ENCODE data around the gene GSTO2.

DNA sequence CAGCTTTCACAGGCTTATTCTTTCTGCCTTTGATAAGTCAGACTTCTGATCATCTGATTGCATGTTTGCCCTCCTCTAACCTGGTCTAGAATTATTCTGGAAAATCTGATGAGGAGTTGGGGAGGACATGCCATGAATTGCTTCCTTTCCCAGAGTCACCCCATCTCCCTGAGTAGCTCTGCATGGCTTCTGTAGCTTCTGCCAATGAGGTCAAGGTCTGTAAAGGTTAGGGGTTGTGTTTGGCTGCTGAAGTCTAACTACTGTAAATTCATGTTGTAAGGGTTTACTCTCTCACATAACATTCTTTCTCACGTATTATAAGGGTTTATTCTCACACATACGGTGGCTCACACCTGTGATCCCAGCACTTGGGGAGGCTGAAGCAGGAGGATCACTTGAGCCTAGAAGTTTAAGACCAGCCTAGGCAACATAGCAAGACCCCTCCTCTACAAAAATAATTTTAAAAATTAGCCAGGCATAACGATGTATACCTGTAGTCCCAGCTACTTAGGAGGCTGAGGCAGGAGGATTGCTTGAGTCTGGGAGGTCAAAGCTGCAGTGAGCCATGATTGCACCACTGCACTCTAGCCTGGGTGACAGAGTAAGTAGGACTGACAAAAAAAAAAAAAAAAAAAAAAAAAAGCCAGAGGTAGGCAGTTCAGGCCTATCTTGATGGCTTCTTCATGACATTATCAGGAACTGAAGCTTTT is 10.7 kb downstream of the GSTO2 start:
- TF ChIP-seq, protein P1, sequence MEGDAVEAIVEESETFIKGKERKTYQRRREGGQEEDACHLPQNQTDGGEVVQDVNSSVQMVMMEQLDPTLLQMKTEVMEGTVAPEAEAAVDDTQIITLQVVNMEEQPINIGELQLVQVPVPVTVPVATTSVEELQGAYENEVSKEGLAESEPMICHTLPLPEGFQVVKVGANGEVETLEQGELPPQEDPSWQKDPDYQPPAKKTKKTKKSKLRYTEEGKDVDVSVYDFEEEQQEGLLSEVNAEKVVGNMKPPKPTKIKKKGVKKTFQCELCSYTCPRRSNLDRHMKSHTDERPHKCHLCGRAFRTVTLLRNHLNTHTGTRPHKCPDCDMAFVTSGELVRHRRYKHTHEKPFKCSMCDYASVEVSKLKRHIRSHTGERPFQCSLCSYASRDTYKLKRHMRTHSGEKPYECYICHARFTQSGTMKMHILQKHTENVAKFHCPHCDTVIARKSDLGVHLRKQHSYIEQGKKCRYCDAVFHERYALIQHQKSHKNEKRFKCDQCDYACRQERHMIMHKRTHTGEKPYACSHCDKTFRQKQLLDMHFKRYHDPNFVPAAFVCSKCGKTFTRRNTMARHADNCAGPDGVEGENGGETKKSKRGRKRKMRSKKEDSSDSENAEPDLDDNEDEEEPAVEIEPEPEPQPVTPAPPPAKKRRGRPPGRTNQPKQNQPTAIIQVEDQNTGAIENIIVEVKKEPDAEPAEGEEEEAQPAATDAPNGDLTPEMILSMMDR (IDR thresholded peaks at IDR 0.05), result no peak
- TF ChIP-seq POLR2AphosphoS5 (IDR thresholded peaks at IDR 0.05), result no peak
- no peak for TF ChIP-seq POLR2A (IDR thresholded peaks at IDR 0.05)

All from prostate gland (tissue), 2 donors.